ENCODE data around the gene DUSP14. TPM values are rescaled to one million over a fixed set of nuclear protein-coding genes. Genes with fewer than 3 reads are reported as not detected.
"Not testable (repeated sequence)": the region's sequence is repeated elsewhere in the genome, so short reads cannot be mapped to it uniquely, and the experiment has no call there.

DUSP14 gene
- 5.0 TPM for total RNA-seq

GRCh38 chr17:37489197-37490001 is at the start of gene DUSP14:
Gene DUSP14 (plus strand): TSS chr17:37489891. CDS start chr17:37512273, 22,382 bp downstream.
- Histone ChIP-seq H3K4me1 (ENCODE audit: insufficient read depth, low read length) (peaks cover 29% of the 10 kb centered on the region), H3K4me3 (ENCODE audit: low read length) (peak within 1 kb of the TSS; percentile 52), H3K9me3 (ENCODE audit: low read depth, low read length) (no peaks in the 10 kb centered on the region), H3K27me3 (ENCODE audit: insufficient read depth, low read length) (peaks cover 8% of the 10 kb centered on the region)

GRCh38 chr17:37440424-37440823 is 49.3 kb upstream of the DUSP14 start:
- H3K4me3 ChIP-seq (ENCODE audit: low read length), result no peak overlapping the region
- no peaks in the 10 kb centered on the region for H3K27me3 ChIP-seq (ENCODE audit: insufficient read depth, low read length)
- no peaks in the 10 kb centered on the region for H3K9me3 ChIP-seq (ENCODE audit: low read depth, low read length)
- H3K4me1 ChIP-seq (ENCODE audit: insufficient read depth, low read length), result no peaks in the 10 kb centered on the region

GRCh38 chr17:37441369-37442014 is 48.2 kb upstream of the DUSP14 start:
- H3K9me3 ChIP-seq (ENCODE audit: low read depth, low read length); H3K4me1 ChIP-seq (ENCODE audit: insufficient read depth, low read length); H3K27me3 ChIP-seq (ENCODE audit: insufficient read depth, low read length); H3K4me3 ChIP-seq (ENCODE audit: low read length): not testable (repeated sequence)

GRCh38 chr17:37446027-37446426 is 43.7 kb upstream of the DUSP14 start:
- Histone ChIP-seq H3K27me3 (ENCODE audit: insufficient read depth, low read length) (no peaks in the 10 kb centered on the region), H3K9me3 (ENCODE audit: low read depth, low read length) (no peaks in the 10 kb centered on the region), H3K4me3 (ENCODE audit: low read length) (no peak overlapping the region), H3K4me1 (ENCODE audit: insufficient read depth, low read length) (no peaks in the 10 kb centered on the region)

GRCh38 chr17:37447641-37448040 is 42.0 kb upstream of the DUSP14 start:
- no peak overlapping the region for H3K4me3 ChIP-seq (ENCODE audit: low read length)
- H3K27me3 ChIP-seq (ENCODE audit: insufficient read depth, low read length), result no peaks in the 10 kb centered on the region
- H3K9me3 ChIP-seq (ENCODE audit: low read depth, low read length), result no peaks in the 10 kb centered on the region
- no peaks in the 10 kb centered on the region for H3K4me1 ChIP-seq (ENCODE audit: insufficient read depth, low read length)

GRCh38 chr17:37450112-37450511 is 39.6 kb upstream of the DUSP14 start:
- no peaks in the 10 kb centered on the region for H3K4me1 ChIP-seq (ENCODE audit: insufficient read depth, low read length)
- no peaks in the 10 kb centered on the region for H3K9me3 ChIP-seq (ENCODE audit: low read depth, low read length)
- no peak overlapping the region for H3K4me3 ChIP-seq (ENCODE audit: low read length)
- no peaks in the 10 kb centered on the region for H3K27me3 ChIP-seq (ENCODE audit: insufficient read depth, low read length)

- H3K9me3 ChIP-seq (ENCODE audit: low read depth, low read length); H3K4me1 ChIP-seq (ENCODE audit: insufficient read depth, low read length); H3K4me3 ChIP-seq (ENCODE audit: low read length); H3K27me3 ChIP-seq (ENCODE audit: insufficient read depth, low read length): not testable (repeated sequence)
These were observed 31.9 kb upstream of the DUSP14 start for GRCh38 chr17:37457801-37458200.

GRCh38 chr17:37458805-37459204 is 30.9 kb upstream of the DUSP14 start:
- no peaks in the 10 kb centered on the region for H3K4me1 ChIP-seq (ENCODE audit: insufficient read depth, low read length)

GRCh38 chr17:37461668-37462067 is 28.0 kb upstream of the DUSP14 start:
- H3K4me3 ChIP-seq (ENCODE audit: low read length), result no peak overlapping the region
- H3K4me1 ChIP-seq (ENCODE audit: insufficient read depth, low read length), result no peaks in the 10 kb centered on the region
- no peaks in the 10 kb centered on the region for H3K27me3 ChIP-seq (ENCODE audit: insufficient read depth, low read length)
- no peaks in the 10 kb centered on the region for H3K9me3 ChIP-seq (ENCODE audit: low read depth, low read length)

More at GRCh38 chr17:37458805-37459204, 30.9 kb upstream of the DUSP14 start:
- H3K4me3 ChIP-seq (ENCODE audit: low read length), result no peak overlapping the region
- H3K9me3 ChIP-seq (ENCODE audit: low read depth, low read length), result no peaks in the 10 kb centered on the region
- no peaks in the 10 kb centered on the region for H3K27me3 ChIP-seq (ENCODE audit: insufficient read depth, low read length)

- Histone ChIP-seq H3K27me3 (ENCODE audit: insufficient read depth, low read length) (no peaks in the 10 kb centered on the region), H3K9me3 (ENCODE audit: low read depth, low read length) (no peaks in the 10 kb centered on the region), H3K4me1 (ENCODE audit: insufficient read depth, low read length) (no peaks in the 10 kb centered on the region), H3K4me3 (ENCODE audit: low read length) (no peak overlapping the region)
These were observed 27.2 kb upstream of the DUSP14 start for GRCh38 chr17:37462492-37462891.

GRCh38 chr17:37463039-37463438 is 26.7 kb upstream of the DUSP14 start:
- Histone ChIP-seq H3K4me3 (ENCODE audit: low read length) (no peak overlapping the region), H3K9me3 (ENCODE audit: low read depth, low read length) (no peaks in the 10 kb centered on the region), H3K27me3 (ENCODE audit: insufficient read depth, low read length) (no peaks in the 10 kb centered on the region), H3K4me1 (ENCODE audit: insufficient read depth, low read length) (no peaks in the 10 kb centered on the region)

- H3K4me3 ChIP-seq (ENCODE audit: low read length), result no peak overlapping the region
- no peaks in the 10 kb centered on the region for H3K4me1 ChIP-seq (ENCODE audit: insufficient read depth, low read length)
- H3K9me3 ChIP-seq (ENCODE audit: low read depth, low read length), result no peaks in the 10 kb centered on the region
- no peaks in the 10 kb centered on the region for H3K27me3 ChIP-seq (ENCODE audit: insufficient read depth, low read length)
These were observed 24.5 kb upstream of the DUSP14 start for GRCh38 chr17:37465069-37465616.

- no peak overlapping the region for H3K4me3 ChIP-seq (ENCODE audit: low read length)
- H3K27me3 ChIP-seq (ENCODE audit: insufficient read depth, low read length), result no peaks in the 10 kb centered on the region
- H3K9me3 ChIP-seq (ENCODE audit: low read depth, low read length), result no peaks in the 10 kb centered on the region
- H3K4me1 ChIP-seq (ENCODE audit: insufficient read depth, low read length), result no peaks in the 10 kb centered on the region
These were observed 23.2 kb upstream of the DUSP14 start for GRCh38 chr17:37466471-37466870.

- no peaks in the 10 kb centered on the region for H3K4me1 ChIP-seq (ENCODE audit: insufficient read depth, low read length)
- no peaks in the 10 kb centered on the region for H3K9me3 ChIP-seq (ENCODE audit: low read depth, low read length)
- no peak overlapping the region for H3K4me3 ChIP-seq (ENCODE audit: low read length)
- no peaks in the 10 kb centered on the region for H3K27me3 ChIP-seq (ENCODE audit: insufficient read depth, low read length)
These were observed 19.5 kb upstream of the DUSP14 start for GRCh38 chr17:37470181-37470580.

- Histone ChIP-seq H3K4me1 (ENCODE audit: insufficient read depth, low read length) (no peaks in the 10 kb centered on the region), H3K4me3 (ENCODE audit: low read length) (no peak overlapping the region), H3K27me3 (ENCODE audit: insufficient read depth, low read length) (no peaks in the 10 kb centered on the region), H3K9me3 (ENCODE audit: low read depth, low read length) (no peaks in the 10 kb centered on the region)
These were observed 13.8 kb upstream of the DUSP14 start for GRCh38 chr17:37475731-37476420.
